Hepatocyte (in vitro differentiated cells): ENCODE data around the gene FADS6. TPM values are rescaled to one million over a fixed set of nuclear protein-coding genes. Genes with fewer than 3 reads are reported as not detected.

ENCODE experiments used
- DNase-seq: peaks from one replicate; pipeline ENCODE4 v3.0.0-alpha.2; 2016; ENCODE audit warnings: low spot score
- H2AFZ ChIP-seq: fragments of 200-600 bp; sonication (generic); 2 replicates; pipeline ENCODE4 v1.6.0; 2016; ENCODE audit warnings: antibody characterized with exemption, mild to moderate bottlenecking
- H3K27ac ChIP-seq: fragments of 200-600 bp; sonication (generic); 2 replicates; pipeline ENCODE4 v1.5.1; 2016; ENCODE audit warnings: mild to moderate bottlenecking
- H3K27me3 ChIP-seq: fragments of 200-600 bp; sonication (generic); 2 replicates; pipeline ENCODE4 v1.6.1; 2016
- H3K36me3 ChIP-seq: fragments of 200-600 bp; sonication (generic); replicated peaks from 2 replicates; pipeline ENCODE4 v1.5.1; 2016; ENCODE audit warnings: low read depth; ENCODE audit not compliant: insufficient read depth
- H3K4me1 ChIP-seq: fragments of 200-600 bp; sonication (generic); 2 replicates; pipeline ENCODE4 v1.5.1; 2016; ENCODE audit warnings: mild to moderate bottlenecking, moderate library complexity; ENCODE audit not compliant: insufficient read depth
- H3K4me2 ChIP-seq: fragments of 200-600 bp; sonication (generic); 2 replicates; pipeline ENCODE4 v1.6.0; 2016
- H3K4me3 ChIP-seq: fragments of 200-600 bp; sonication (generic); 2 replicates; pipeline ENCODE4 v1.5.1; 2016; ENCODE audit warnings: mild to moderate bottlenecking
- H3K79me2 ChIP-seq: fragments of 200-600 bp; sonication (generic); 2 replicates; pipeline ENCODE4 v1.6.0; 2017; ENCODE audit warnings: mild to moderate bottlenecking
- H3K9me2 ChIP-seq: fragments of 200-600 bp; sonication (generic); replicated peaks from 2 replicates; pipeline ENCODE4 v1.6.0; 2017; ENCODE audit warnings: mild to moderate bottlenecking; ENCODE audit not compliant: insufficient read depth
- H3K9me3 ChIP-seq: fragments of 200-600 bp; sonication (generic); 2 replicates; pipeline ENCODE4 v1.5.1; 2016; ENCODE audit warnings: low read depth, mild to moderate bottlenecking
- H4K20me1 ChIP-seq: fragments of 200-600 bp; sonication (generic); 2 replicates; pipeline ENCODE4 v1.6.0; 2016; ENCODE audit warnings: mild to moderate bottlenecking; ENCODE audit not compliant: insufficient read depth, poor library complexity, severe bottlenecking
- CTCF ChIP-seq: fragments of 200-600 bp; sonication (generic); IDR thresholded peaks from 2 replicates; pipeline ENCODE4 v1.5.1; 2016; ENCODE audit warnings: antibody characterized with exemption, mild to moderate bottlenecking; ENCODE audit not compliant: poor library complexity
- EZH2 ChIP-seq: fragments of 200-600 bp; sonication (generic); IDR thresholded peaks from 2 replicates; pipeline ENCODE4 v1.6.1; 2016; ENCODE audit warnings: antibody characterized with exemption, mild to moderate bottlenecking, borderline replicate concordance
- EZH2phosphoT487 ChIP-seq: fragments of 200-600 bp; sonication (generic); IDR thresholded peaks from one replicate; pipeline ENCODE4 v1.6.1; 2018; ENCODE audit warnings: antibody characterized with exemption, mild to moderate bottlenecking, low read depth, moderate library complexity; ENCODE audit not compliant: unreplicated experiment, severe bottlenecking
- WGBS: methylation state at CpG from one replicate; pipeline ENCODE4 v1.1.6; 2016; ENCODE audit warnings: low lambda C conversion rate; ENCODE audit errors: missing lambda C conversion rate; 5-methylcytosine and 5-hydroxymethylcytosine counted together
- polyA plus RNA-seq: library from polyadenylated mRNA; unstranded; fragments of >200 nt; fragmentation: Nextera tagmentation; extraction: Ambion mirVana; gene quantifications from 2 replicates; pipeline ENCODE4 v1.2.1, GENCODE V29; 2016
- total RNA-seq: library from RNA; depleted of rRNA; stranded (reverse); fragments of >200 nt; gene quantifications from 2 replicates; pipeline ENCODE4 v1.2.3, GENCODE V29; 2014

Gene FADS6
- total and polyA plus RNA-seq, 2 experiments from 2014 or later, result 4.2 to 4.3 TPM

DNA sequence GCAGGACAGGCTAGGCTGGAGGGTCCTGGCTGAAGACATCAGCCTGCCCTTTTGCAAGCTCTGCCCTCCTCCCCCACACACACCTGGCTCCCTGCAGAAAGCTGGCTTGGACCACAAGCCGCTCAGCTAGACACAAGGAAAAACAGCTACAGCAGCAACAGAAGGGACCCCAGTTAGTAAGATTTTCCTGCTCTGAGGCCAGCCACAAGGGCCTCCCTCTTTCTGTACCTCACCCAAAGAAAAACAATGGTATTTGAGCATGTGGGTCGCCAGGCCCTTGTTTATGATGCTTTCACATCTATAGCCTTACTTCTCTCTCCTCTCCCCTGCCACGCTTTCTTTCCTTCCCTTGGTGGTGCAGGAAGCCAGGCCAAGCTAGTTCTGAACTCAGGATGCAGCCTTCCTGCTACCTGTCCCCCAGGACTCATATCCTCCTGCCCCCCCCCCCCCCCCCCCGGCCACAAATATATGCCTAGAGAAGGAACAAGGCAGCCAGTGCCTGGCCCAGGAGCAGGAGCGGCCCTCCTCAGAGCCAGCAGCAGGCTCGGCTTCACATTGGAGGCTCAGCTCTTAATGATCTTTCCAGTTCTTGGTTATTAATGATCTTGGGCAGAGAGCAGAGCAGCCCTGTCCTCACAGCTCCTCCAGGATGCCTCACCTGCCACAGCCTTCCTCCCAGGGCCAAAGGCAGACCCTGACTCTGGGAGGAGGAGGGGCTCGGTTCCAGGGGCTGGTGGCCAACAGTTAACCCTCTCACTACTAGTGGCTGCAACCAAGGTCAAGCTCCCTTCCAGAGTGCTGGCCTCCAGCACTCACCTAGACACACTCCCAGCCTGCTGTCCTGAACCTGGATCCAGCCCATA, 53.2 kb downstream of the FADS6 start:
- Histone ChIP-seq H3K9me3 (no peaks in the 10 kb centered on the region), H3K4me3 (no peak overlapping the region), H3K79me2 (no peaks in the 10 kb centered on the region), H3K9me2 (no peaks in the 10 kb centered on the region), H2AFZ (no peak overlapping the region), H3K27ac (no peak overlapping the region), H3K27me3 (peaks cover 13% of the 10 kb centered on the region), H3K4me1 (peaks cover 5% of the 10 kb centered on the region), H3K4me2 (no peak overlapping the region), H4K20me1 (no peaks in the 10 kb centered on the region), H3K36me3 (no peaks in the 10 kb centered on the region)
- DNase-seq, result no peak
- WGBS, result 59% methylated on average over 7 of the region's 7 CpGs
- no peak for TF ChIP-seq EZH2
- TF ChIP-seq CTCF, result no peak
- TF ChIP-seq EZH2phosphoT487, result no peak

DNA sequence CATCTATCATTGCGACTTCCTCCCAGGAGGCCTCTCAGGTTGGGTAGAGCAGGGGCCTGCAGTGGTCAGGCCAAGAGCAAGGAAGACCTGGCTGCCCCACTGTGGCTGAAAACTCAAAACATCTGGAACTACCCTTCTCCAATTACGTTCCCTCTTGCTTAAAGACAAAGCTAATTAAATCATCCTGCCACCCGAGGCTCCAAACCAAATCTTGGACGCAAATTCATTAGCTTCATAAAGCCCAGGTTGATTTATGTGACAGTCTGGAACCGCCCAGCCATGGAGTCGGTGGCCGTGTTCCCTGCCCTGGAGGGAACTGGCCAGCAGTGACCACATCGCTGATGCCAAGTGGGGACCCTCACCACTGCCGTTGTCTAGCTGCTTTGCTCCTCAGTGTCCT, 55.2 kb downstream of the FADS6 start:
- TF ChIP-seq EZH2 (no peak), CTCF (no peak), EZH2phosphoT487 (no peak)
- no peak for DNase-seq
- 75% methylated on average over 9 of the region's 9 CpGs for WGBS
- peaks cover 5% of the 10 kb centered on the region for H3K4me1 ChIP-seq
- no peak overlapping the region for H3K4me2 ChIP-seq
- H3K9me3 ChIP-seq, result no peaks in the 10 kb centered on the region
- no peaks in the 10 kb centered on the region for H3K9me2 ChIP-seq
- no peaks in the 10 kb centered on the region for H3K79me2 ChIP-seq
- H3K27me3 ChIP-seq, result no peaks in the 10 kb centered on the region
- H3K4me3 ChIP-seq, result no peak overlapping the region
- H3K27ac ChIP-seq, result no peak overlapping the region
- no peaks in the 10 kb centered on the region for H3K36me3 ChIP-seq
- H4K20me1 ChIP-seq, result no peaks in the 10 kb centered on the region
- H2AFZ ChIP-seq, result no peak overlapping the region

GRCh38 chr17:74836691-74837467, 56.6 kb downstream of the FADS6 start:
- no peaks in the 10 kb centered on the region for H3K79me2 ChIP-seq
- H3K9me2 ChIP-seq, result no peaks in the 10 kb centered on the region
- no peak overlapping the region for H3K4me3 ChIP-seq
- TF ChIP-seq EZH2 (no peak), EZH2phosphoT487 (no peak), CTCF (no peak)
- H2AFZ ChIP-seq, result no peak overlapping the region
- H3K27ac ChIP-seq, result no peak overlapping the region
- no peaks in the 10 kb centered on the region for H3K36me3 ChIP-seq
- WGBS, result 97% methylated on average over 19 of the region's 19 CpGs
- H3K9me3 ChIP-seq, result no peaks in the 10 kb centered on the region
- H3K27me3 ChIP-seq, result no peaks in the 10 kb centered on the region
- H3K4me2 ChIP-seq, result no peak overlapping the region
- no peak for DNase-seq
- H3K4me1 ChIP-seq, result no peaks in the 10 kb centered on the region
- H4K20me1 ChIP-seq, result no peaks in the 10 kb centered on the region
